H1 (cell line): ENCODE data around the gene MTPN. TPM values are rescaled to one million over a fixed set of nuclear protein-coding genes. Genes with fewer than 3 reads are reported as not detected.

Experiments used
- CBX5 ChIP-seq: fragments of 300-800, 300-1000 bp; sonication (generic); IDR thresholded peaks from 2 replicates; pipeline ENCODE4 v1.7.1; 2016; ENCODE audit warnings: antibody characterized with exemption, low read length, low read depth
- CBX8 ChIP-seq: fragments of 300-800, 300-1000 bp; sonication (generic); IDR thresholded peaks from 2 replicates; pipeline ENCODE4 v1.7.1; 2016; ENCODE audit warnings: low read depth, low read length, borderline replicate concordance
- EP300 ChIP-seq, 2 experiments: IDR thresholded peaks; 1 replicate in 1 of 2; 2 replicates in 1 of 2; pipeline ENCODE4 v1.6.1; 2011 to 2012; ENCODE audit warnings: low read depth in 2 of 2, low read length in 2 of 2, mild to moderate bottlenecking in 2 of 2, borderline replicate concordance in 1 of 2, inconsistent platforms in 1 of 2, moderate library complexity in 1 of 2
- JUN ChIP-seq: IDR thresholded peaks from 2 replicates; pipeline ENCODE4 v1.6.1; 2011; ENCODE audit warnings: low read depth, mild to moderate bottlenecking, improper control_type of control experiment, low read length
- SP1 ChIP-seq: IDR thresholded peaks from 2 replicates; pipeline ENCODE4 v1.6.1; 2011; ENCODE audit warnings: low read depth, low read length
- TAF7 ChIP-seq: optimal IDR thresholded peaks from 2 replicates; pipeline ENCODE3; 2011; ENCODE audit warnings: low read depth, mild to moderate bottlenecking, inconsistent platforms, low read length, moderate library complexity, borderline replicate concordance
- polyA plus RNA-seq, 7 experiments: library from polyadenylated mRNA; depleted of rRNA in 3 of 7; stranded (reverse) in 5 of 7; unstranded in 2 of 7; fragments of >200 nt in 5 of 7; fragments of 200-250 nt in 2 of 7; gene quantifications; 1 replicate in 5 of 7; 2 replicates in 1 of 7; 4 replicates in 1 of 7; pipeline versions ENCODE4 v1.2.1 to v1.2.3, GENCODE V29; 2011 to 2013; ENCODE audit warnings: missing spikeins in 2 of 7, mixed read lengths in 2 of 7
- total RNA-seq: library from RNA; stranded (reverse); fragmentation: NEBNext Ultra II Directional; extraction: Animal tissue kit (Norgen Biotek cat#: 25700); gene quantifications from 2 replicates; pipeline ENCODE4 v1.2.1, GENCODE V29; 2021

Gene MTPN
- total and polyA plus RNA-seq, 2 of the 8 experiments (the other 6 are each of a cell fraction or from before 2014, with no cell fraction given): 33.0 to 101 TPM

- TF ChIP-seq CBX8: no peak
- TF ChIP-seq CBX5: no peak
- TF ChIP-seq SP1: no peak
- no peak for TF ChIP-seq TAF7
- TF ChIP-seq EP300 (IDR thresholded peaks at IDR 0.05; ENCODE audit: borderline replicate concordance in 1 of 2, low read depth in 2 of 2, low read length in 2 of 2): no peak
- no peak for TF ChIP-seq JUN
These were observed 7.1 kb downstream of the MTPN start (continued) for GRCh38 chr7:135970045-135970444.
